Measurements from ENCODE around the gene NSUN6. TPM values are rescaled to one million over a fixed set of nuclear protein-coding genes. Genes with fewer than 3 reads are reported as not detected.
"Not testable (repeated sequence)": the region's sequence is repeated elsewhere in the genome, so short reads cannot be mapped to it uniquely, and the experiment has no call there.

Gene NSUN6
- total RNA-seq, 1 experiment from 2014 or later = 12.5 TPM

DNA sequence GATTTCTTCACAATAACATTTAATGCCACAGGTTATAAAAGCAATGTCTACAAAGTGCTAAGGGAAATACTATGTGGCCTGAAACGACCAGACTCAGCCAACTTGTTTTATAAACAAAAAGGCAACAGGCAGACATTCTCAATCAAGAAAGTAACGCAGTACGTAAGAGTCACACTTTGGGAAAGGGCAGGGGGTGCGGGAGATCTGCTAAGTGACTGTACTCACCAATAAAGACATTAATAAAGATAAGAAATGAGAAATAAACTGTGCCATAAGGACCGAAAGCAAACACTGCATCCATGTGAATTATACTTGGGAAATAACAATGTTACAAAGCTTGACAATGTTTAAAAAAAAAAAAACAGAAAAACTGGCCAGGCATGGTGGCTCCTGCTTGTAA, 25.5 kb downstream of the NSUN6 start:
- no peak for TF ChIP-seq RAD21 (IDR thresholded peaks at IDR 0.05; ENCODE audit: low read depth)
- no peak for TF ChIP-seq CEBPB (IDR thresholded peaks at IDR 0.05; ENCODE audit: low read depth)
- TF ChIP-seq TCF7L2 (IDR thresholded peaks at IDR 0.05; ENCODE audit: borderline replicate concordance, extremely low read depth, insufficient read depth, insufficient read length) = no peak
- no peak for TF ChIP-seq FOSL1 (IDR thresholded peaks at IDR 0.05; ENCODE audit: low read depth)
- TF ChIP-seq REST (IDR thresholded peaks at IDR 0.05; ENCODE audit: low read depth) = no peak
- no peak for TF ChIP-seq ELF1 (IDR thresholded peaks at IDR 0.05; ENCODE audit: borderline replicate concordance, low read depth)
- TF ChIP-seq CBX3 (IDR thresholded peaks at IDR 0.05; ENCODE audit: low read depth) = no peak
- TF ChIP-seq, protein P1, sequence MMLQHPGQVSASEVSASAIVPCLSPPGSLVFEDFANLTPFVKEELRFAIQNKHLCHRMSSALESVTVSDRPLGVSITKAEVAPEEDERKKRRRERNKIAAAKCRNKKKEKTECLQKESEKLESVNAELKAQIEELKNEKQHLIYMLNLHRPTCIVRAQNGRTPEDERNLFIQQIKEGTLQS (IDR thresholded peaks at IDR 0.05) = no peak
- H3K9me2 ChIP-seq (ENCODE audit: insufficient read depth) = no peaks in the 10 kb centered on the region
- no peak overlapping the region for H2AFZ ChIP-seq (ENCODE audit: low read depth, low read length, poor library complexity, severe bottlenecking)
- peaks cover 2 to 4% of the 10 kb centered on the region in 2 experiments; a peak in 3 of 4 replicates for H3K36me3 ChIP-seq (ENCODE audit: control insufficient read depth in 1 of 2, insufficient read depth in 2 of 2, low read length in 2 of 2)
- no TSS peak for BruUV-seq (replicated peaks)
- DNase-seq (ENCODE audit: low read depth, low spot score) (no peak), ATAC-seq (no peak)
- H3K9me3 ChIP-seq (ENCODE audit: control insufficient read depth in 1 of 2, insufficient read depth in 1 of 2, low read depth in 1 of 2, low read length in 2 of 2) = no peaks in the 10 kb centered on the region
- intact Hi-C loops (cut with micrococcal nuclease) = no loop called here
- H3K4me2 ChIP-seq (ENCODE audit: low read length) = no peak overlapping the region
- H3K27me3 ChIP-seq (ENCODE audit: insufficient read depth, low read length) = no peaks in the 10 kb centered on the region
- RAD21 ChIA-PET (ENCODE audit: low non-redundant PET in 1 of 2, low total read pairs in 2 of 2, uncharacterized antibody in 2 of 2, unreplicated experiment in 2 of 2) = no interaction called here
- CTCF ChIA-PET = no interaction called here
- H4K20me1 ChIP-seq (ENCODE audit: insufficient read depth) = no peaks in the 10 kb centered on the region
- POLR2A ChIA-PET = no interaction called here
- no peak overlapping the region for H3K9ac ChIP-seq (ENCODE audit: low read length)
- no peak overlapping the region for H3K27ac ChIP-seq (ENCODE audit: low read depth, low read length)
- no peak overlapping the region for H3K4me3 ChIP-seq (replicated peaks in 1 of 2; ENCODE audit: low read depth in 1 of 2, low read length in 2 of 2)
- no peaks in the 10 kb centered on the region for H3K4me1 ChIP-seq (ENCODE audit: control insufficient read depth in 1 of 2, insufficient read depth in 2 of 2, low read length in 2 of 2)
- H3K79me2 ChIP-seq (ENCODE audit: insufficient read depth, low read length) = no peaks in the 10 kb centered on the region

DNA sequence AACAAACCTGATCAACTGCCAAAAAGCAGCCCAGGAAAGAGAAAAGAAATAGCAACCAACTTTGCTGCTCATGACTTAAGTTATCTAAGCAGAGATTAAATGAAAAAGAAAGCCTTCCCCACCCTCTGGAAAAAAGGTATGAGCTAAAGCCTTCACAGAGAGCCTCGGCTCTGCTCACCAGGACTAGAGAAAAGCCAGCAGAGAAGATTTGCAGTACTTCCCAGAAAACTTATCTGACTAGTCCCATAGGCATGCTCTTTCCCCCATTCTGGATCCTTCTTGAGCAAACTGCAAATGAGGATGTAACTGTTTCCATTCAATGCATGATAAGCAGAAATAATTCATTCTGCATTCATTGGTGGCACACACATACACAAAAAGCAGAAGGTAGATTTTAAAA, 27.7 kb downstream of the NSUN6 start:
- BruUV-seq (replicated peaks); H3K36me3 ChIP-seq (ENCODE audit: control insufficient read depth in 1 of 2, insufficient read depth in 2 of 2, low read length in 2 of 2); CTCF ChIA-PET; H3K4me2 ChIP-seq (ENCODE audit: low read length); H2AFZ ChIP-seq (ENCODE audit: low read depth, low read length, poor library complexity, severe bottlenecking); H3K27me3 ChIP-seq (ENCODE audit: insufficient read depth, low read length); H3K9me2 ChIP-seq (ENCODE audit: insufficient read depth); POLR2A ChIA-PET; ATAC-seq; H3K79me2 ChIP-seq (ENCODE audit: insufficient read depth, low read length); H3K27ac ChIP-seq (ENCODE audit: low read depth, low read length); H3K4me3 ChIP-seq (replicated peaks in 1 of 2; ENCODE audit: low read depth in 1 of 2, low read length in 2 of 2); intact Hi-C loops (cut with micrococcal nuclease); DNase-seq (ENCODE audit: low read depth, low spot score); H3K4me1 ChIP-seq (ENCODE audit: control insufficient read depth in 1 of 2, insufficient read depth in 2 of 2, low read length in 2 of 2); H3K9ac ChIP-seq (ENCODE audit: low read length); RAD21 ChIA-PET (ENCODE audit: low non-redundant PET in 1 of 2, low total read pairs in 2 of 2, uncharacterized antibody in 2 of 2, unreplicated experiment in 2 of 2); H4K20me1 ChIP-seq (ENCODE audit: insufficient read depth); H3K9me3 ChIP-seq (ENCODE audit: control insufficient read depth in 1 of 2, insufficient read depth in 1 of 2, low read depth in 1 of 2, low read length in 2 of 2): not testable (repeated sequence)
